NCI-H2029 treated with DMSO at 0.1 percent for 48 hours (cell line): ENCODE data around the gene PTGR3.
"Not testable (repeated sequence)": the region's sequence is repeated elsewhere in the genome, so short reads cannot be mapped to it uniquely, and the experiment has no call there.

Experiments used
- DNase-seq: peaks from one replicate; lab custom pipeline; 2025; lab: John Stamatoyannopoulos, UW

Gene PTGR3

GRCh38 chr18:75202696-75203365, 6.1 kb downstream of the PTGR3 start:
- no peak for DNase-seq

- peak; percentile 41 for DNase-seq
These were observed 7.4 kb downstream of the PTGR3 start for GRCh38 chr18:75201282-75202270.

GRCh38 chr18:75200605-75201280, 8.2 kb downstream of the PTGR3 start:
- no peak for DNase-seq

GRCh38 chr18:75200071-75200470, 8.9 kb downstream of the PTGR3 start:
- no peak for DNase-seq

- no peak for DNase-seq
These were observed 9.6 kb downstream of the PTGR3 start for GRCh38 chr18:75199327-75199726.

- no peak for DNase-seq
These were observed 10.9 kb downstream of the PTGR3 start for GRCh38 chr18:75198036-75198435.

GRCh38 chr18:75192899-75193298, 16.0 kb downstream of the PTGR3 start:
- no peak for DNase-seq

GRCh38 chr18:75189696-75190095, 19.2 kb downstream of the PTGR3 start:
- DNase-seq = no peak

- DNase-seq = not testable (repeated sequence)
These were observed 21.2 kb downstream of the PTGR3 start for GRCh38 chr18:75187702-75188101.

- no peak for DNase-seq
These were observed 23.5 kb downstream of the PTGR3 start for GRCh38 chr18:75185460-75185859.

GRCh38 chr18:75183973-75184493, 24.9 kb downstream of the PTGR3 start:
- DNase-seq = no peak

- no peak for DNase-seq
These were observed 25.4 kb downstream of the PTGR3 start for GRCh38 chr18:75183524-75183923.

GRCh38 chr18:75179819-75180600, 28.9 kb downstream of the PTGR3 start:
- DNase-seq = no peak

- DNase-seq = no peak
These were observed 30.6 kb downstream of the PTGR3 start for GRCh38 chr18:75178376-75178775.

GRCh38 chr18:75176849-75177248, 32.1 kb downstream of the PTGR3 start:
- no peak for DNase-seq

- DNase-seq = no peak
These were observed 35.2 kb downstream of the PTGR3 start for GRCh38 chr18:75173738-75174137.

- DNase-seq = no peak
These were observed 35.9 kb downstream of the PTGR3 start for GRCh38 chr18:75173125-75173432.

- DNase-seq = no peak
These were observed 36.4 kb downstream of the PTGR3 start for GRCh38 chr18:75172299-75173124.

GRCh38 chr18:75170916-75171315, 38.0 kb downstream of the PTGR3 start:
- no peak for DNase-seq

- DNase-seq = no peak
These were observed 38.7 kb downstream of the PTGR3 start for GRCh38 chr18:75170022-75170789.
